ENCODE data around the gene LRRC3. TPM values are rescaled to one million over a fixed set of nuclear protein-coding genes. Genes with fewer than 3 reads are reported as not detected.

LRRC3 gene
- polyA plus RNA-seq, 1 of the 3 experiments (the other 2 are of a cell fraction): 2.3 TPM

DNA sequence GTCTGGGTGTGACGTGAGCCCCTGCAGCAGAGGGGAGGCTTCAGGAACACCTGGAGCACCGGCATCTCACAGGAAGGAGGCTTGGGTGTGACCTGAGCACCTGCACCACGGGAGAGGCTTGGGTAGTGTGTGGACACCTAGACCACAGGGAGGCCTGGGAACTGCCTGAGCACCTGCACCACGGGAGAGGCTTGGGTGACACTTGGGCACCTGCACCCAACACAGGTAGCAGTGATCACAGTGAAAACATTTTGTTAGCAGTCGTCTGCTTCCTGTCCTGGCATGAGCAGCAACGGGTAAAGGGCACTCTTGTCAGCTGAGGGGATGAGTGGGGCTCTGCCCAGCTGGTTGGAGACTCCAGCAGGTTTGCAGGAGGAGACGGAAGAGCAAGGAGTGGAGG, 22.4 kb downstream of the LRRC3 start:
- WGBS (ENCODE audit: low lambda C conversion rate): 37% methylated on average over 3 of the region's 7 CpGs

DNA sequence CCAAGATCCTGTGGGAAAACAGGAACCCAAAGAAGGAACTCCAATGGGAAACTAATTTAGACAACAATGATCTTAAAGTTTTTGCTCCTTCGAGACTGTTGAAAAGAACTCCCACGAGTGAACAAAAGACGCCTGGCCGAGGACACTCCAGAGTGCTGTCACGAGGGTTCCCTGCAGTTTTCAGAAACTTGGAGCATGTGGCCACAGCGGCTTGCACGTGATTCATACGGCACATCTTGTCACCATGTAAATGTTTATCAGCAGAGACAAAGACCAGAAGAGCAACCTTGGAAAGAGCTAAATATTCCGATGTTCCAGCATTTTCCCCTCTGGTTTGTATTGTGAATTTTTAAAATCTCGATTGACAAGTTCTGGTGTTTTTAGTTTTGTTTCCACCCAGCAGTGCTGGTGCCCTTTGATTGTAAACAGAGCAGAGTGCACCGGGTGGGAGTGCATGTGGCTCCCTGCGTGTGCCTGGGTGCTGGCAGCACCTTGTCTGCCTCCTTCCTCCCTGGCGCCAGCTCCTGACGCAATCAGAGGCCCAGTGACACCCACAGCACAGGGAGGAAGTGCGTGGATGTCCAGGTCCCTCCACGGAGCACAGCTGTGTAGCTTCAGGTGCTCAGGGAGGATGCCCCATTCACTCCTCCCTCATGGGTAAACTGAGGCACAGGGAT, 23.0 kb downstream of the LRRC3 start:
- Histone ChIP-seq H3K4me1 (ENCODE audit: control insufficient read depth in 1 of 2, insufficient read depth in 2 of 2, low read depth in 1 of 2, low read length in 1 of 2) (no peaks in the 10 kb centered on the region), H3K4me3 (ENCODE audit: low read depth in 2 of 2, low read length in 1 of 2) (no peak overlapping the region), H2AFZ (ENCODE audit: low read depth) (no peak overlapping the region), H3K27me3 (ENCODE audit: insufficient read depth) (peaks cover 5% of the 10 kb centered on the region; the same call in 1 of the 2 replicates), H3K9me2 (no peaks in the 10 kb centered on the region), H4K20me1 (ENCODE audit: insufficient read depth) (no peaks in the 10 kb centered on the region), H3K4me2 (no peak overlapping the region), H3K9me3 (no peaks in the 10 kb centered on the region), H3K9ac (no peak overlapping the region), H3K36me3 (replicated peaks in 1 of 2; ENCODE audit: control insufficient read depth in 1 of 2, insufficient read depth in 2 of 2, low read length in 1 of 2) (no peaks in the 10 kb centered on the region), H3K79me2 (ENCODE audit: insufficient read depth) (no peaks in the 10 kb centered on the region), H3K27ac (ENCODE audit: low read depth in 2 of 2, low read length in 1 of 2) (no peak overlapping the region), H3F3A (replicated peaks; ENCODE audit: insufficient read depth) (no peaks in the 10 kb centered on the region)
- TF ChIP-seq GATA2 (CRISPR knock-in tag; IDR thresholded peaks at IDR 0.05) (no peak), TEAD4 (IDR thresholded peaks at IDR 0.05; ENCODE audit: borderline replicate concordance, insufficient read depth) (no peak), MXI1 (IDR thresholded peaks at IDR 0.05; ENCODE audit: low read depth, low read length) (no peak), FOXM1 (IDR thresholded peaks at IDR 0.05; ENCODE audit: low read depth) (no peak), SIN3A (IDR thresholded peaks at IDR 0.05; ENCODE audit: borderline replicate concordance, low read depth, low read length) (no peak), FOSL2 (IDR thresholded peaks at IDR 0.05; ENCODE audit: borderline replicate concordance, low read depth) (no peak), NFIC (IDR thresholded peaks at IDR 0.05; ENCODE audit: borderline replicate concordance) (no peak), FOXJ3 (CRISPR knock-in tag; IDR thresholded peaks at IDR 0.05) (no peak), RAD21 (IDR thresholded peaks at IDR 0.05; ENCODE audit: low read length) (no peak), CHD2 (IDR thresholded peaks at IDR 0.05; ENCODE audit: low read length, partially characterized antibody) (no peak)
- TF ChIP-seq, protein P1, sequence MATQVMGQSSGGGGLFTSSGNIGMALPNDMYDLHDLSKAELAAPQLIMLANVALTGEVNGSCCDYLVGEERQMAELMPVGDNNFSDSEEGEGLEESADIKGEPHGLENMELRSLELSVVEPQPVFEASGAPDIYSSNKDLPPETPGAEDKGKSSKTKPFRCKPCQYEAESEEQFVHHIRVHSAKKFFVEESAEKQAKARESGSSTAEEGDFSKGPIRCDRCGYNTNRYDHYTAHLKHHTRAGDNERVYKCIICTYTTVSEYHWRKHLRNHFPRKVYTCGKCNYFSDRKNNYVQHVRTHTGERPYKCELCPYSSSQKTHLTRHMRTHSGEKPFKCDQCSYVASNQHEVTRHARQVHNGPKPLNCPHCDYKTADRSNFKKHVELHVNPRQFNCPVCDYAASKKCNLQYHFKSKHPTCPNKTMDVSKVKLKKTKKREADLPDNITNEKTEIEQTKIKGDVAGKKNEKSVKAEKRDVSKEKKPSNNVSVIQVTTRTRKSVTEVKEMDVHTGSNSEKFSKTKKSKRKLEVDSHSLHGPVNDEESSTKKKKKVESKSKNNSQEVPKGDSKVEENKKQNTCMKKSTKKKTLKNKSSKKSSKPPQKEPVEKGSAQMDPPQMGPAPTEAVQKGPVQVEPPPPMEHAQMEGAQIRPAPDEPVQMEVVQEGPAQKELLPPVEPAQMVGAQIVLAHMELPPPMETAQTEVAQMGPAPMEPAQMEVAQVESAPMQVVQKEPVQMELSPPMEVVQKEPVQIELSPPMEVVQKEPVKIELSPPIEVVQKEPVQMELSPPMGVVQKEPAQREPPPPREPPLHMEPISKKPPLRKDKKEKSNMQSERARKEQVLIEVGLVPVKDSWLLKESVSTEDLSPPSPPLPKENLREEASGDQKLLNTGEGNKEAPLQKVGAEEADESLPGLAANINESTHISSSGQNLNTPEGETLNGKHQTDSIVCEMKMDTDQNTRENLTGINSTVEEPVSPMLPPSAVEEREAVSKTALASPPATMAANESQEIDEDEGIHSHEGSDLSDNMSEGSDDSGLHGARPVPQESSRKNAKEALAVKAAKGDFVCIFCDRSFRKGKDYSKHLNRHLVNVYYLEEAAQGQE (IDR thresholded peaks at IDR 0.05; ENCODE audit: low read depth, low read length): no peak
- 62% methylated on average over 10 of the region's 16 CpGs for WGBS (ENCODE audit: low lambda C conversion rate)
- DNase-seq: no peak
- POLR2A ChIA-PET: no interaction called here
- CTCF ChIA-PET: interaction anchor here (0.7 to 1.6 kb wide), 4 partner anchors 10 to 139 kb away, joined by 3 to 4 read pairs (median 4); partner anchors contain the start of gene CFAP410

More for the DNA sequence above, 22.4 kb downstream of the LRRC3 start:
- no peak overlapping the region for H3K4me2 ChIP-seq
- TF ChIP-seq YY1 (IDR thresholded peaks at IDR 0.05; ENCODE audit: low read depth) (no peak), GABPA (IDR thresholded peaks at IDR 0.05; ENCODE audit: low read depth) (no peak), FOXM1 (IDR thresholded peaks at IDR 0.05; ENCODE audit: low read depth) (no peak), RXRA (IDR thresholded peaks at IDR 0.05; ENCODE audit: borderline replicate concordance, low read depth) (no peak), RCOR1 (IDR thresholded peaks at IDR 0.05; ENCODE audit: low read length) (no peak), EZH2phosphoT487 (IDR thresholded peaks at IDR 0.05; ENCODE audit: borderline replicate concordance, low read depth) (no peak)
- TF ChIP-seq, protein P2, sequence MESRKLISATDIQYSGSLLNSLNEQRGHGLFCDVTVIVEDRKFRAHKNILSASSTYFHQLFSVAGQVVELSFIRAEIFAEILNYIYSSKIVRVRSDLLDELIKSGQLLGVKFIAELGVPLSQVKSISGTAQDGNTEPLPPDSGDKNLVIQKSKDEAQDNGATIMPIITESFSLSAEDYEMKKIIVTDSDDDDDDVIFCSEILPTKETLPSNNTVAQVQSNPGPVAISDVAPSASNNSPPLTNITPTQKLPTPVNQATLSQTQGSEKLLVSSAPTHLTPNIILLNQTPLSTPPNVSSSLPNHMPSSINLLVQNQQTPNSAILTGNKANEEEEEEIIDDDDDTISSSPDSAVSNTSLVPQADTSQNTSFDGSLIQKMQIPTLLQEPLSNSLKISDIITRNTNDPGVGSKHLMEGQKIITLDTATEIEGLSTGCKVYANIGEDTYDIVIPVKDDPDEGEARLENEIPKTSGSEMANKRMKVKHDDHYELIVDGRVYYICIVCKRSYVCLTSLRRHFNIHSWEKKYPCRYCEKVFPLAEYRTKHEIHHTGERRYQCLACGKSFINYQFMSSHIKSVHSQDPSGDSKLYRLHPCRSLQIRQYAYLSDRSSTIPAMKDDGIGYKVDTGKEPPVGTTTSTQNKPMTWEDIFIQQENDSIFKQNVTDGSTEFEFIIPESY (IDR thresholded peaks at IDR 0.05; ENCODE audit: borderline replicate concordance, low read depth): no peak
- TF ChIP-seq, protein P3, sequence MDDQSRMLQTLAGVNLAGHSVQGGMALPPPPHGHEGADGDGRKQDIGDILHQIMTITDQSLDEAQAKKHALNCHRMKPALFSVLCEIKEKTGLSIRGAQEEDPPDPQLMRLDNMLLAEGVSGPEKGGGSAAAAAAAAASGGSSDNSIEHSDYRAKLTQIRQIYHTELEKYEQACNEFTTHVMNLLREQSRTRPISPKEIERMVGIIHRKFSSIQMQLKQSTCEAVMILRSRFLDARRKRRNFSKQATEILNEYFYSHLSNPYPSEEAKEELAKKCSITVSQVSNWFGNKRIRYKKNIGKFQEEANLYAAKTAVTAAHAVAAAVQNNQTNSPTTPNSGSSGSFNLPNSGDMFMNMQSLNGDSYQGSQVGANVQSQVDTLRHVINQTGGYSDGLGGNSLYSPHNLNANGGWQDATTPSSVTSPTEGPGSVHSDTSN (IDR thresholded peaks at IDR 0.05): no peak
- DNase-seq: no peak
- no peak overlapping the region for H3K9ac ChIP-seq
- peaks cover under 1% of the 10 kb centered on the region; the same call in 1 of the 2 replicates for H3K27me3 ChIP-seq (ENCODE audit: insufficient read depth)
- H3K36me3 ChIP-seq (replicated peaks in 1 of 2; ENCODE audit: control insufficient read depth in 1 of 2, insufficient read depth in 2 of 2, low read length in 1 of 2): no peaks in the 10 kb centered on the region
- H3K27ac ChIP-seq (ENCODE audit: low read depth in 2 of 2, low read length in 1 of 2): no peak overlapping the region
- CTCF ChIA-PET: interaction anchor here (1.0 to 1.6 kb wide), 3 partner anchors 10 to 316 kb away, joined by 3 to 4 read pairs (median 3); no protein-coding TSS in a partner anchor
- H3K79me2 ChIP-seq (ENCODE audit: insufficient read depth): no peaks in the 10 kb centered on the region
- no peaks in the 10 kb centered on the region for H4K20me1 ChIP-seq (ENCODE audit: insufficient read depth)
- H2AFZ ChIP-seq (ENCODE audit: low read depth): no peak overlapping the region
- H3K4me3 ChIP-seq (ENCODE audit: low read depth in 2 of 2, low read length in 1 of 2): no peak overlapping the region
- H3F3A ChIP-seq (replicated peaks; ENCODE audit: insufficient read depth): no peaks in the 10 kb centered on the region
- no peaks in the 10 kb centered on the region for H3K4me1 ChIP-seq (ENCODE audit: control insufficient read depth in 1 of 2, insufficient read depth in 2 of 2, low read depth in 1 of 2, low read length in 1 of 2)
- no peaks in the 10 kb centered on the region for H3K9me2 ChIP-seq
- POLR2A ChIA-PET: no interaction called here
- no peaks in the 10 kb centered on the region for H3K9me3 ChIP-seq

All from SK-N-SH (cell line).